Fibroblast of skin of right biceps (primary cell): Measurements from ENCODE around the gene PTGDR.

Experiments used
- DNase-seq: peaks from one replicate; pipeline ENCODE4 v3.0.0-alpha.2; 2013

PTGDR gene

GRCh38 chr14:52266179-52266578, 1.3 kb upstream of the PTGDR start:
- peak; percentile 82 for DNase-seq

- peak; percentile 69 for DNase-seq
Measured at GRCh38 chr14:52266782-52267181, 716 bp upstream of the PTGDR start.

GRCh38 chr14:52268279-52269061, 972 bp downstream of the PTGDR start:
- peak; percentile 33 for DNase-seq

GRCh38 chr14:52269100-52269499, 1.6 kb downstream of the PTGDR start:
- DNase-seq = no peak

- no peak for DNase-seq
Measured at GRCh38 chr14:52269982-52270381, 2.5 kb downstream of the PTGDR start.

- DNase-seq = no peak
Measured at GRCh38 chr14:52271538-52271937, 4.0 kb downstream of the PTGDR start.

- DNase-seq = no peak
Measured at GRCh38 chr14:52272375-52272774, 4.9 kb downstream of the PTGDR start.

GRCh38 chr14:52275372-52275771, 7.9 kb downstream of the PTGDR start:
- DNase-seq = no peak

GRCh38 chr14:52277552-52277951, 10.1 kb downstream of the PTGDR start:
- no peak for DNase-seq

- peak; percentile 55 for DNase-seq
Measured at GRCh38 chr14:52279408-52279807, 11.9 kb downstream of the PTGDR start.

- DNase-seq = no peak
Measured at GRCh38 chr14:52283099-52283498, 15.6 kb downstream of the PTGDR start.

- no peak for DNase-seq
Measured at GRCh38 chr14:52286661-52287649, 19.5 kb downstream of the PTGDR start.

GRCh38 chr14:52296378-52296777, 28.9 kb downstream of the PTGDR start:
- DNase-seq = no peak

GRCh38 chr14:52298795-52299194, 31.3 kb downstream of the PTGDR start:
- DNase-seq = no peak

GRCh38 chr14:52299692-52300278, 32.3 kb downstream of the PTGDR start:
- DNase-seq = peak; percentile 59

GRCh38 chr14:52303236-52303635, 35.7 kb downstream of the PTGDR start:
- no peak for DNase-seq

- peak; percentile 36 for DNase-seq
Measured at GRCh38 chr14:52304248-52304904, 36.9 kb downstream of the PTGDR start.

- no peak for DNase-seq
Measured at GRCh38 chr14:52305014-52305413, 37.5 kb downstream of the PTGDR start.

GRCh38 chr14:52307376-52307775, 39.9 kb downstream of the PTGDR start:
- no peak for DNase-seq

- DNase-seq = no peak
Measured at GRCh38 chr14:52307905-52308304, 40.4 kb downstream of the PTGDR start.

GRCh38 chr14:52310541-52310940, 43.0 kb downstream of the PTGDR start:
- DNase-seq = no peak

GRCh38 chr14:52312931-52313355, 45.4 kb downstream of the PTGDR start:
- DNase-seq = no peak

GRCh38 chr14:52313462-52313861, 46.0 kb downstream of the PTGDR start:
- no peak for DNase-seq
